HUES48 (cell line): ENCODE data around the gene RIPOR1.

ENCODE experiments used
- H3K27ac ChIP-seq: one replicate; pipeline ENCODE4 v1.7.0; 2013; ENCODE audit warnings: low read depth, low read length, inconsistent platforms
- H3K27me3 ChIP-seq: 2 replicates; pipeline ENCODE4 v1.6.1; 2013; ENCODE audit warnings: mild to moderate bottlenecking, low read length; ENCODE audit not compliant: control insufficient read depth, insufficient read depth
- H3K36me3 ChIP-seq: 2 replicates; pipeline ENCODE4 v1.6.1; 2013; ENCODE audit warnings: low read length; ENCODE audit not compliant: control insufficient read depth, insufficient read depth
- H3K4me1 ChIP-seq: 2 replicates; pipeline ENCODE4 v1.6.1; 2013; ENCODE audit warnings: mild to moderate bottlenecking, low read length; ENCODE audit not compliant: control insufficient read depth, insufficient read depth
- H3K4me3 ChIP-seq: 2 replicates; pipeline ENCODE4 v1.5.1; 2013; ENCODE audit warnings: mild to moderate bottlenecking, low read depth, low read length
- H3K9ac ChIP-seq: 2 replicates; pipeline ENCODE4 v1.6.1; 2013; ENCODE audit warnings: mild to moderate bottlenecking, low read depth, low read length, moderate library complexity
- H3K9me3 ChIP-seq: 2 replicates; pipeline ENCODE4 v1.6.1; 2013; ENCODE audit warnings: low read length; ENCODE audit not compliant: control insufficient read depth, insufficient read depth

Gene RIPOR1

GRCh38 chr16:67593288-67593687, 64.7 kb downstream of the RIPOR1 start:
- Histone ChIP-seq H3K4me3 (peak overlapping the region; percentile 44), H3K27ac (peak overlapping the region; percentile 91), H3K9ac (no peak overlapping the region; the same call in 1 of the 2 replicates), H3K27me3 (no peaks in the 10 kb centered on the region), H3K4me1 (peaks cover 45% of the 10 kb centered on the region), H3K36me3 (peaks cover 12% of the 10 kb centered on the region), H3K9me3 (no peaks in the 10 kb centered on the region)

GRCh38 chr16:67593701-67594100, 65.1 kb downstream of the RIPOR1 start:
- H3K27ac ChIP-seq: peak overlapping the region; percentile 91
- H3K4me1 ChIP-seq: peaks cover 45% of the 10 kb centered on the region
- H3K9ac ChIP-seq: no peak overlapping the region; the same call in 1 of the 2 replicates
- no peaks in the 10 kb centered on the region for H3K27me3 ChIP-seq
- peak overlapping the region; percentile 44 for H3K4me3 ChIP-seq
- H3K9me3 ChIP-seq: no peaks in the 10 kb centered on the region
- H3K36me3 ChIP-seq: peaks cover 12% of the 10 kb centered on the region

- peaks cover 45% of the 10 kb centered on the region for H3K4me1 ChIP-seq
These were observed 65.8 kb downstream of the RIPOR1 start for GRCh38 chr16:67594256-67594915.

GRCh38 chr16:67594956-67595355, 66.3 kb downstream of the RIPOR1 start:
- H3K27ac ChIP-seq: peak overlapping the region; percentile 90
- H3K27me3 ChIP-seq: no peaks in the 10 kb centered on the region
- no peaks in the 10 kb centered on the region for H3K9me3 ChIP-seq
- H3K36me3 ChIP-seq: peaks cover 10% of the 10 kb centered on the region
- peak overlapping the region; percentile 37; the same call in 1 of the 2 replicates for H3K9ac ChIP-seq
- H3K4me1 ChIP-seq: peaks cover 45% of the 10 kb centered on the region
- peak overlapping the region; percentile 42 for H3K4me3 ChIP-seq

More at GRCh38 chr16:67594256-67594915, 65.8 kb downstream of the RIPOR1 start:
- peaks cover 13% of the 10 kb centered on the region for H3K36me3 ChIP-seq
- H3K9ac ChIP-seq: peak overlapping the region; percentile 37; the same call in 1 of the 2 replicates
- H3K4me3 ChIP-seq: peak overlapping the region; percentile 44
- H3K27ac ChIP-seq: peak overlapping the region; percentile 91
- H3K27me3 ChIP-seq: no peaks in the 10 kb centered on the region
- H3K9me3 ChIP-seq: no peaks in the 10 kb centered on the region
